SKM-1 (cell line): Measurements from ENCODE around the gene THRA.
A peak's percentile ranks its signal among the peaks of the same experiment; 100 is the strongest.
"Not testable (repeated sequence)": the region's sequence is repeated elsewhere in the genome, so short reads cannot be mapped to it uniquely, and the experiment has no call there.

Source experiments
- DNase-seq: peaks from one replicate; lab custom pipeline; 2025; ENCODE audit not compliant: unreplicated experiment; lab: John Stamatoyannopoulos, UW

The THRA gene

DNA sequence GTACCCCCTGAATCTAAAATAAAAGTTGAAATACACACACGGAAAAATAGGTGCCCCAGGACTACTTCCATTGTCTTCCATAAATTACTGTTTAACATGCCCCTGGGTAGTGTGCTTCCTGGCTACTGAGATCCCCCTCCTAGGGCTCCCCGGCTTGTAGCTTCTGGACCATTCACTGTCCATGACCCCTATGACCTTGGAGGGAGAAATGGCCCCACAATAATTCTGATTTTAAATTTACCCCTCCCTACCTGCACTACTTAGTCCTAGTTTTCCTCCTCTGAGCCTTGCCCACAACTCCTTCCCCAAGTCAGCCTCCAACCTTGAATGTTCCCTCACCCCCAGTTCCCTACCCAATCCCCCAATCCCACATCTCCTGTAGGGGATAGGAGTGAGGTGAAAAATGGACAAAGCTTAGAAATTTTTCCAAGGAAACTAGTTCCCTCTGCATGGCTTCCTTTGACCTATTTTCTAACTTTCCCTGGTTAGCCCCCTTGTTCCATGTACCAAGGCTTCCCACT, 49.5 kb downstream of the THRA start:
- DNase-seq = no peak

DNA sequence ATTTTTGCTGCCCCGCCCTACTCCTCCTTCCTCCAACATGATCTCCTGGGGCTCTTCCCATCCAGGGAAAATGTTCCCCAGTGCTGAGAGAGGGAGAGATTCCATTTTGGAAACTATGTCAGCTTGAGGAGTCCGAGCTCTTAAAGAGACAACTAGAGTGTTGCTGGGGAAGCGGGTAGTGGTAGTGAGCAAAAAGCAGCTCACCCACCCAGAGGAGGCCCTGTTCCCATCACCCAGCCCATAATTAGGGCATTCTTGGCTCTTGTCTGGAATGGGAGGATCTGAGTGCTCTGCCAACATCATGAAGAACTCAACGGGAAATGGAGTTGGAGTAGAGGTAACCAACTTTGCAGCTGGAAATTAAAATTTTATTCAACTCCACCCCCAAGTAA, 49.9 kb downstream of the THRA start:
- DNase-seq = no peak

DNA sequence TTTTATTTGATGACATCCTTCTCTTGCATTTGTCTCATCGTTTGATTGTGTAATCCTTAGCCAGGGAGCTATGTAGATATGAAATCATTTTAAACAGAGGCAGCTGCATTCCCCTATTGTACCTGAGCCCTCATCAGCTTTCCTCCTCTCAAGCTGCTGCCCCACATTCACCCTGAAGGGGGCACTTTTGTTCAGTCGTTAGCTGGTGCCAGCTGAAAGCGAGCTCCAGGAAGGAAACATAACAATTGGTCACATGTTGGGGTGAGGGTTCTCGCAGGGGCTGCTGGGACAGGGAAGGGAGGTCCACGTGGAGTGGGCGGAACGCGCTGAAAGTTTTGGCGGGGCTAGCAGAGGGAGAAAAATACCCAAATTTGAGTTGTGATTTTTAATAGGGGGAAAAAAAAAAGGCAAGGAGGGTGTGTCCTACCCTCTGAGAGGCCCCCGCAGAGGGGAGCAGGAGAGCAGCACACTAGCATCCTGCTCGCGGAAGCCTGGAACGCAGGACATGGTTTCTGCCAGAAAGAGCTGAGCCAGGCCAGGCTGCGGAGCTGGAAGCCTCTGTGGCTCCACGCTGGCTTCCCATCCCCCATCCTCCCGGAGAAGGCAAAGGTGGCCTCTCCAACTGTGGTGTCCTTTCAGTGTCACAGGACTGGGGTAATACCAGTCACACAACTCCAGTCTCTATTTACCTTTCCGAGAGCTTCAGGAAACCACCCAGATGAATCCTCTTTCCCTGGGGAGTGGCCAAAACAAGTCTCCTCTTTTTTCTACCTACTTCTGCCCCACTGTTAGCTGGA, 50.5 kb downstream of the THRA start:
- DNase-seq = peak; percentile 95

DNA sequence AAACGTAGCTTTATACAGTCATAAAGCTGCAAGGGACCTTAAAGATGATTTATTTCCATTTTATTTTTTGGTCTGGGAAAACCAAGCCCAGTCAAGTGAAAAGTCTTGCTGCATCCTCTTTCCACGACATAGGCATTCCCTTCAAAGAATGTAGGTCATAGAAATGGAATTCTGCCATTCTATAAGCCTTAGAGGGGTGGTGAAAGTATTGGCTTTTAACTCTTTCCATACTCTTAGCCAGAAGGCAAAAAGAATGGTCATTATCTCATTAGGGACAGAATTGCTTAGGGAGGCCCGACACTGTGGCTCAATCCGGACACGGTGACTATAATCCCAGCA, 51.1 kb downstream of the THRA start:
- DNase-seq = no peak

DNA sequence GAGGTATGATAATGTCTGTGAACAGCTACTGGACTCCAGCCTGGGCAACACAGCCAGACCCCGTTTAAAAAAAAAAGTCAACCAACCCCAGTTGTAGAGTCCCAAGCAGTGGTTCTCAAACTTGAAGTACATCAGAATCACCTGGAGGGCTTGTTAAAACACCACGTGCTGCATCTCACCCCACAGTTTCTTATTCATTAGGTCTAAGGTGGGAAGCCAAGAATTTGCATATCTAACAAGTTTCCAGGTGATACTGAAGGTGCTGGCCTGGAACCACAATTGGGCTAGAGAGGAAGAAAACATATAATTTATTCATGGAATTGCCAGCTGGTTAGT, 52.3 kb downstream of the THRA start:
- DNase-seq = no peak

DNA sequence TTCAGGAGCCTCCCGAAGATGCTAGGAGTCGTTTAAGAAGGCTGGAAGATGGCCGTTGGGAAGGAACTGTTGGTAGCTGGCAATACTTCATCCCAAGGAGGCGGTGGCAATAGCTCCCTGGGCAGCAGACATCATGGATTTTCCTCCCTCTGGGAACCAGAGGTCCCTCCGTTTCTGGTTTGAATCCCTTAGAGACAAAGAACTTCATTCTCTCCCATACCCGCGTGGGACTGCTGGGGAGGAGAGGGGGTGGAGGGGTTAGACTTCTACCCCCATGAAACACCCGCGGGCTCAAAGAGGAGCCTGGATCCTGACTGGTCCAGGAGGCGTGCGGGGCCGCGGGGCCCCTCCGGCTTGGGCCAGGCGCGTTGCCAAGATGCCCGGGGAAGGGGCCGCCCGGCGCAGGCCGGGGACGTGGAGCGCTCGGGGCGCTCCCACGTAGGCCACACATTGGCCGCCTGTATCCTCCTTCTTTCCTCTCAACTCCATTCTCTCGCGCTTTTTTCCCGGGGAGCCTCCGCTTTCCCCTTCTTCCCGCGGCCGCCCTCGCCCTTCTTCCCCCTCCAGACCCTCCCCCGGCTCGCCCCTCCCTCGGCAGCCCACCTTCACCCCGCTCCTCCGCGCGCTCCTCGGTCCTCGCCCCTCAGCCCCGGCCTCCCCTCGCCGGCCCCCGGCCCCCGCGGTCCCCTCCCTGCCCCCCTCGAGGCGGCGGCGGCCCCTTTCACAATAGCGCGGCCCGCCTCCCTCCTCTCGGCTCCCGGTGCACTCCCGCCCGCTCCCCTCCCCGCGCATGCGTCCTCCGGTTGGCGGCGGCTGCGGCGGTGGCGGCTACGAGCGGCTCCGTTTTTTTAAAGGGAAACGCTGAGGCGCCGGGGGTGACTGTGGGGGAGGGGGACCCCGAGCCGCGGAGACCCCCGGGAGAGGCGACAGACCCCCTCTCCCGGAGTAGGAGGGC, 58.7 kb downstream of the THRA start, which contains the start of gene MSL1:
Gene MSL1 (plus strand): TSS at position 791 of the 955 bp plus-strand sequence. CDS start 642 bp downstream, outside the sequence.
- peak; percentile 63 for DNase-seq

DNA sequence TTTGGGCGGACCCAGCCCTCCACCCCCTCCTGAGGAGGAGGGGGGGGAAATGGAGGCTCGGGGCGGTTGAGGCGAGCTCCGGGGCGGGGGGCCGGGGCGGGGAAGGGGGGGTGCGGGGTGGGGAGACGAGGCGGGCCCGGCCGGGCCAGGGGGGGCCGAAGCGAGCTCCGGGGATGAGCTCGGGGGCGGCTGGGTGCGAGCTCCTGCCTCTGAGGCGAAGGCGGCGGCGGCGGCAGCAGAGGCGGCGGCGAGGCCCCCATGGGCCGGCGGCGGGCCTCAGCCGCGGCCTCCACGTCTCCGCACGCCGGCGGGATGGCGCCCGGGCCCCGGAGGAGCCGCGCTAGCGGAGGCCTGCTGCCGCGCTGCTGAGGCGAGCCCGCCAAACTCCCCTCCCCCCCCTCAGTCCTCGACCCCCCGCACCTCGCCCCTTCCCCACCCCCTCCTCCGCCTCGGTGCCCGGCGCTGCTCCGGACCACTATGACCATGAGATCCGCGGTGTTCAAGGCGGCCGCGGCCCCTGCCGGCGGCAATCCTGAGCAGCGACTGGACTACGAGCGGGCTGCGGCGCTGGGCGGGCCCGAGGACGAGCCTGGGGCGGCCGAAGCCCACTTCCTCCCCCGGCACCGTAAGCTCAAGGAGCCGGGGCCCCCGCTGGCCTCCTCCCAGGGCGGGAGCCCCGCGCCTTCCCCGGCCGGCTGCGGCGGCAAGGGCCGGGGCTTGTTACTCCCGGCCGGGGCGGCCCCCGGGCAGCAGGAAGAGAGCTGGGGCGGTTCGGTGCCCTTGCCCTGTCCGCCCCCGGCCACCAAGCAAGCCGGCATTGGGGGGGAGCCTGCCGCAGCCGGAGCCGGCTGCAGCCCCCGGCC, 59.6 kb downstream of the THRA start:
- DNase-seq = no peak

DNA sequence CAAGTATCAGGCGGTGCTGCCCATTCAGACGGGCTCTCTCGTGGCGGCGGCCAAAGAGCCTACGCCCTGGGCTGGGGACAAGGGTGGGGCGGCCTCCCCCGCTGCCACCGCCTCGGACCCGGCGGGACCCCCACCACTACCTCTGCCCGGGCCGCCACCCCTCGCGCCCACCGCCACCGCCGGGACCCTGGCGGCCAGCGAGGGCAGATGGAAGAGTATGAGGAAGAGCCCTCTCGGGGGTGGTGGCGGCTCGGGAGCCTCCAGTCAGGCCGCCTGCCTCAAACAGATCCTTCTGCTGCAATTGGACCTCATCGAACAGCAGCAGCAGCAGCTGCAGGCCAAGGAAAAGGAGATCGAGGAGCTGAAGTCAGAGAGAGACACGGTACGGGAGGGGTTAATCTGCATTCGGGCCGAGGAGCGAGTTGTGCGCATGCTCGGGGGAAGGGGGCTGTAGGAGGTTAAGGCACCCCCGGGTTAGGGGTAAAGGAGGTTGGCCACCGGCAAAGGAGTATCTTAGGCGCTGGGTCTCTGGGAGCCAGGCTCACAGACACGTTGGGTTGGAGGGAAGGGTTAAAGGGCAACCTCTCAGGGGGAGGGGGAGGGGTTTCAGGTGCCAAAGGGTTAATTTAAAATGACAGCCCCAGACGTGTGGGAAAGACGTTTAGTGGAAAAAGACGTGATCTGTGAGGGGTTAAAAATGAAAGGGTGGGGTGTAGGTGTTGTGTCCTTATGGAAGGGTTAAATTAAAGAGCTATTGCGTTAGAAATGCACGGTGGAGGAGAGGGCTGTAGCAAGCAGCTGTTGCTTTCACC, 60.4 kb downstream of the THRA start:
- DNase-seq = no peak

DNA sequence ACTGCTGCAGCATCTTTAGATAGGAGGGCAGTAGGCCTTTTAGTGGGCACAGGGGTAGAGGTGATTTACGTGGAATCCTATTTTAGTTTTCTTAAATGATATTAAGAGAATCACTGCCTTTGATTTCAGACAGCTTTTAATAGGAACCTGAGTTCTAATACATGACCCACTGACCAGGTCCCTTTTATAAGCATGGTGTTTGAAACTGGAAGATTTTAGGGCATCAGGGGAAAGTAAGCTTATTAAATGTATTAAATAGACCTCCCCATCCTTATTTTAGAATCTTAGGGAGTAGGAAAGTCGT, 61.0 kb downstream of the THRA start:
- DNase-seq = no peak

DNA sequence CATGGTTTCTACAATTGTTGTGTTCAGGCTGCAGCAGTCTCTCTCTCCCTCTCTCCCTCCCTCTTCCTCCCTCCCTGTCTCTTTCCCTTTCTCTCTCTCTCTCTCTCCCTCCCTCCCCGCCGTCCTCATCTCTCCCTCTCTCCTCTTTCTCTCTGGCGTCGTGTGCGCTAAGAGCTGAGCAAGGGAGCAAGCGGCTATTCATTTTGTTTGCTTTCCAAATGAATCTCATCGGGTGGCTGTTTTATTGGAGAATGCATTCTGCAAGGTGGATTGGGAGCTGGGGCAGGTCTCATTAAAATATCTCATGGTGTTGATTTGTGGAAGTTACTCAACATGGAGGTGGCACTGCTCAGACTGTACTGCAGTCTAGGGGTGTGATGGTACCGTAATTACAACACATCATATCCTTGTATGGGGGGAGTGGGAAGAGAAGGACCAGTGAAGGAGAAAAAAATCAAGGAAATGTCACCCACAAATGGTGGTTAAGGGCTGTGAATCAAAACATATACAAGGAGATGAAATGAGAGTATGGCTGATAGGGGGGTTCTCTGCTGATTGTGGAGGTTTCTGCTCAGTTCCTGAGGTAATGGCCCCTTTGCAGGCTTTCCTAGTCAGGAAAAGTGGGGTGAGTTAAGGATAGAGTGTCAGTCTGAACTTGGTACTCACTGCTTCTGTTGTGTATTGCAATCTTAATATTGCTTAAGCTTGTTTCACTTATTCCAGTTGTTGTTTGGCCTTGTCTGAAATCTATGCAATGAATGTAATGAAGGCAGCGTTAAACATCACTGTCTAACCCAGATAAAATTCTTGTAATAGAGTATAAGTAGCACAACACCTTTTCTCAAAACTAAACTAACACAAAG, 61.7 kb downstream of the THRA start:
- no peak for DNase-seq

DNA sequence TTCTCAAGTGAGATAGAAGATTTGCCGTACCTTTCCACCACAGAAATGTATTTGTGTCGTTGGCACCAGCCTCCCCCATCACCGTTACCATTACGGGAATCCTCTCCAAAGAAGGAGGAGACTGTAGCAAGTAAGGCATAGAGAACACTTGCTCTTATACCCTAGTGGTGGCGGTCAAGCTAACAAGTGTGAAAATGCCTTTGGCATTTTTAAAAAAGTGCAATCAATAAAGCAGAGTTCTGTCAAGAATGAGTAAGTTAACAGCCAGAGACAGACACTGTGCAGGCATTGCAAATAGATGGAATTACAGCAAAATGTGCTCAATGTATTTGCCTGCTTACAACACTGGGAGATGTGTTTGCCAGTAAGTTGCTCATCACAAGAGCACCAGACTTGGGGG, 66.7 kb downstream of the THRA start:
- DNase-seq = no peak

DNA sequence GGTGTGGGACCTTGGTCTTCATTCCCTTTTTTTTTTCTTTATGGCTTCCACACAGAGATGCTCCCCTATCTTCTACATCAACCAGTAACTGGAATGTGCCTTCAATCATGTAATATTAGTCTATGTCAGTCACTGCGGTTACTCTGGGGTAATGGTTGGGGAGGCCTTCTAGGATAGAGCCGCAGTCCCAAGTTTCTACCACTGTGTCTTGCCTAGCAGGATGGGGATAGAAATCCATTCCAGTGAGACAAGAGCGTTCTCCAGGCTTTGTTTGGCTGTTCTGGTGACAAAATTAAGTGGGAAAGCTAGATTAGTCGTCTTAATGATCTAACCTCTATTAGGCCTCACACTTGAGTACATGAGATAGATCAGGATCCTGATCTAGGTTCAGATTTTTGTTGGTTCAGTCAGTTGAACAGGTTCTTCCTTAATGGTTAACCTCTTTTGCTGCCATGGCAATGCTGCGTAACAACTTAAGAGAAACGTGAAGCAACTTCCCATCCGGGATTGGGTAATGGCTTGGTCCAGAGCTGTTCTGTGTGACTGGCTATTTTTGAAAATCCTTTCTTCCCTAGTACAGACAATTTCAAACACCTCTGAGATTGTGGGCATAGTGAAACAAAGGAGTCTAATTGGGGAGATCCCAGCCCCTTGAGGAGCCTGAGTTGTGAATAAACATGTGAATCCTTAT, 67.7 kb downstream of the THRA start:
- DNase-seq = peak; percentile 96

DNA sequence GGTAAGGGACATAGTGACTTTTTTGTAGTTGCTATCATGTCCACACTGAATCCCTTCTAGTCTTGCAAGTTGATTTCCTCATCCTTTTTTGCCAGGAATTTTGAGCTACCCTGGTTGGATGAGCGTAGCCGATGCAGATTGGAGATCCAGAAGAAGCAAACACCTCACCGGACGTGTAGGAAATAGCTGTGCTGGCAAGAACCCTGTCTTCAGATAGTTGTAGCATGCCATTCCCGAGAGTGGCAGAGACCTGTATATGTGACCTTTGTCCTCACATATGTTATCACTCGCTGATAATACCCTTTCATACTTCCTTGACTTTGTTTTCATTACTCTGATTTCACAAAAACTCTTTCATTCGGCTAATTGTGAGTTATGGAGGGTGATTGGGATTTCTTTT, 71.4 kb downstream of the THRA start:
- no peak for DNase-seq

DNA sequence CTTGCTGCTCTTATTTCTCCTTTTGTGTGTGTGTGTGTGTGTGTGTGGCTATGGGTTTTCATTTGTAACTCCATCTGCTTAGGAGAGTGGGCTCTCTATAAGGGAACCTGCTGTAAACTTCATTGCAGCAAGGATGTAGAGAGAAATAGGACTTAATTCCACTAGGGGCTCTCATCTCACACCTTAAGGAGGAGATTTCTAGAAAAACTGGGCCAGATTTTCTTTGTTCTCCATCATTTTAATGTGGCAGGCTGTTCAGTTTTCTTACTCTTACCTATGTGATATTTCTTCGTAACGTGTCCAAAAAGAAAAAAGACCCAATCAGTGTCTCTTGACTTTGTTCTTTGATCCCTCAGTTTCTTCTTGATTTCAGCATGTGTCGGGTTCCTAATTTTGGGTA, 73.1 kb downstream of the THRA start:
- DNase-seq = no peak

DNA sequence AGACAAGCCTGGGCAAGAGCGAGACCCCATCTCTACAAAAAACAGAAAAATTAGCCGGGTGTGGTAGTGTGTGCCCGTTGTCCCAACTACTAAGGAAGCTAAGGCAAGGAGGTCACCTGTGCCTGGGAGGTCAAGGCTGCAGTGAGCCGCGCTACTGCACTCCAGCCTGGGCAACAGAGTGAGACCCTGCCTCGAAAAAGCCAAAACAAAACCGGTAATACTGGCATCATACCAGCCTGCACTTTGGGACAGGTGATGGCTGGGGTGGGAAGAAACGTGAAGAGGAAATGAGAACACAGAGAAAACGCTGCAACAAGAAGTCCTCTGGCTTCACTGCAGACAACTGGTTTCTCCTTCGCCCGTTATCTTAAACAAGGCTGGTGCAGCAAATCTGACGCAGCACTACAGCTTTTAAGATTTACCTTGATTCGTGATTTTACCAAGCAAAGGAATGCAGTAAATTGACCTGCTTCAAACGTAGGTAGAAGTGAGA, 76.8 kb downstream of the THRA start:
- no peak for DNase-seq

DNA sequence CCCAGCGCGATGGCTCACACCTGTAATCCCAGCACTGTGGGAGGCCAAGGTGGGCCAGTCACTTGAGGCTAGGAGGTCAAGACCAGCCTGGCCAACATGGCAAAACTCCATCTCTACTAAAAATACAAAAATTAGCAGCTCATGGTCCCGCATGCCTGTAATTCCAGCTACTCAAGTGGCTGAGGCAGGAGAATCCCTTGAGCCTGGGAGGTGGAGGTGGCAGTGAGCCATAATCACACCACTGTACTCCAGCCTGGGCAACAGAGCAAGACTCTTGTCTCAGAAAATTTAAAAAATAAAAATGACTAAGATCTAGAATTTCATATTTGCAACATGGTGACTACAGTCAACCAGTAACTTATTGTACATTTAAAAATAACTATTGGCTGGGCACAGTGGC, 80.4 kb downstream of the THRA start:
- DNase-seq = not testable (repeated sequence)
